A673 (cell line): Measurements from ENCODE around the gene POGLUT3.

Source experiments
- CTCF ChIP-seq: fragments of 300-800, 200-600 bp; sonication (generic); conservative IDR thresholded peaks from 2 replicates; pipeline ENCODE4 v1.5.1; 2017; ENCODE audit warnings: low read depth, mild to moderate bottlenecking, antibody characterized with exemption, low read length, moderate library complexity, mixed read lengths
- EZH2 ChIP-seq: fragments of 200-600 bp; sonication (generic); IDR thresholded peaks from 2 replicates; pipeline ENCODE4 v1.6.1; 2017; ENCODE audit warnings: borderline replicate concordance, low read depth, mild to moderate bottlenecking, mixed read lengths, antibody characterized with exemption, low read length; ENCODE audit not compliant: poor library complexity, severe bottlenecking

DNA sequence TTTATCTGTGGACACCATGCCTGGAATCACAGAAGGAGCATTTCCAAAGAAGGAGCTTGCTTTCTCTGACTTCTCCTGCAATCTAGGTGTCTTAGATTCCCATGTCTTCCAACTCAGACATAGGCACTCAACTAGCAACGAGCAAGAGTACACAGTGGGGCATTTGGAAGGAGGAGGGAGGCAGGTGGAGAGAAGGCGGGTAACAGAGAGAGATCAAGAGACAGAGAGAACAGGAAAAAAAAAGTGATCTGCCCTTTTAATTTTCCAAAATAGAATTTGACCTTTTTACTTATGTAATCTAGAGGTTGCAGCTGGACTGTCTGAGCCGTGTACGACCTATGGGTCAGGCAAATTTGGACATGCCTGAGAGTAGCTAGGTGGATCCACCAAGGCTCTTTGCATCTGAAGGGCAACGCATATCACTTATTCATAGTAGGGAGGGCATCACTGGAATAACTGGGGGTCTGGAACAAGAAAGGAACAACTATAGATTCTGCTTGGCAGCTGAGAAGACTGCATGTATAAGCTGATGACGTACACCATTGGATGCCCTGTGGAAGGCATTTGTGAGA lies 37.3 kb upstream of the POGLUT3 start:
- TF ChIP-seq CTCF (no peak), EZH2 (no peak)
